PC-9 (cell line): ENCODE data around the gene REEP3. TPM values are rescaled to one million over a fixed set of nuclear protein-coding genes. Genes with fewer than 3 reads are reported as not detected.

Experiments used
- BruUV-seq: library from RNA; stranded (reverse); fragments of 400-500 nt; replicated peaks from 2 replicates; lab custom pipeline; 2021; lab: Mats Ljungman, UMichigan
- CTCF ChIA-PET: fragments of 300-600 bp; sonication (Branson Sonifier 250); formaldehyde crosslinking; loops from one replicate; lab custom pipeline; 2022; ENCODE audit warnings: antibody characterized with exemption; lab: Charles Lee
- POLR2A ChIA-PET: fragments of 300-600 bp; sonication (Branson Sonifier 250); formaldehyde crosslinking; loops from one replicate; lab custom pipeline; 2022; ENCODE audit warnings: antibody characterized with exemption; ENCODE audit not compliant: unreplicated experiment; lab: Charles Lee
- DNase-seq, 2 experiments: peaks; one replicate each; pipeline versions ENCODE4 v3.0.0 to v3.0.0-alpha.2; 2015 to 2022; ENCODE audit warnings: mixed read lengths in 1 of 2
- H2AFZ ChIP-seq: fragments of 200-600 bp; sonication (generic); 2 replicates; pipeline ENCODE4 v1.8.1; 2017; ENCODE audit warnings: antibody characterized with exemption
- H3F3A ChIP-seq: fragments of 200-600 bp; sonication (generic); 2 replicates; pipeline ENCODE4 v1.8.1; 2017; ENCODE audit warnings: antibody characterized with exemption, mild to moderate bottlenecking, low read depth; ENCODE audit not compliant: insufficient read depth
- H3K27ac ChIP-seq: fragments of 200-600 bp; sonication (generic); 2 replicates; pipeline ENCODE4 v1.6.1; 2016; ENCODE audit warnings: mixed run types
- H3K27me3 ChIP-seq: fragments of 200-600 bp; sonication (generic); 2 replicates; pipeline ENCODE4 v1.6.1; 2016; ENCODE audit warnings: low read depth, mixed run types; ENCODE audit not compliant: insufficient read depth
- H3K36me3 ChIP-seq: fragments of 200-600 bp; sonication (generic); 2 replicates; pipeline ENCODE4 v1.6.1; 2016; ENCODE audit warnings: low read depth, mixed run types
- H3K4me1 ChIP-seq: fragments of 200-600 bp; sonication (generic); replicated peaks from 2 replicates; pipeline ENCODE4 v1.6.1; 2016; ENCODE audit warnings: mixed run types; ENCODE audit not compliant: insufficient read depth
- H3K4me2 ChIP-seq: fragments of 200-600 bp; sonication (generic); 2 replicates; pipeline ENCODE4 v1.6.1; 2017; ENCODE audit warnings: mixed run types
- H3K4me3 ChIP-seq: fragments of 200-600 bp; sonication (generic); 2 replicates; pipeline ENCODE4 v1.6.1; 2016; ENCODE audit warnings: mixed run types
- H3K79me2 ChIP-seq: fragments of 200-600 bp; sonication (generic); 2 replicates; pipeline ENCODE4 v1.6.1; 2017; ENCODE audit warnings: low read depth, mixed run types
- H3K9me2 ChIP-seq: fragments of 200-600 bp; sonication (generic); 2 replicates; pipeline ENCODE4 v1.8.1; 2017; ENCODE audit warnings: mild to moderate bottlenecking; ENCODE audit not compliant: insufficient read depth
- H3K9me3 ChIP-seq: fragments of 200-600 bp; sonication (generic); 2 replicates; pipeline ENCODE4 v1.8.1; 2016; ENCODE audit warnings: low read depth; ENCODE audit not compliant: insufficient read depth
- H4K20me1 ChIP-seq: fragments of 200-600 bp; sonication (generic); 2 replicates; pipeline ENCODE4 v1.8.1; 2017; ENCODE audit not compliant: insufficient read depth
- CTCF ChIP-seq: fragments of 200-600 bp; sonication (generic); conservative IDR thresholded peaks from 2 replicates; pipeline ENCODE4 v1.6.1; 2017; ENCODE audit warnings: mixed run types, antibody characterized with exemption, mild to moderate bottlenecking, moderate library complexity
- EZH2 ChIP-seq: fragments of 200-600 bp; sonication (generic); IDR thresholded peaks from 2 replicates; pipeline ENCODE4 v1.8.0; 2017; ENCODE audit warnings: antibody characterized with exemption, low read depth
- intact Hi-C: fragments of 100-400 bp; cut with micrococcal nuclease; formaldehyde crosslinking; loops from one replicate; pipeline ENCODE4 v1.10.0; 2022; ENCODE audit not compliant: unreplicated experiment
- total RNA-seq: library from RNA; stranded (reverse); gene quantifications from 2 replicates; pipeline ENCODE4 v1.2.3, GENCODE V29; 2021

Gene REEP3
- total RNA-seq, 1 experiment from 2014 or later, result 56.4 TPM

- TF ChIP-seq CTCF (no peak), EZH2 (no peak)
- Histone ChIP-seq H3K9me3 (no peaks in the 10 kb centered on the region), H3K4me2 (peak overlapping the region; percentile 85), H2AFZ (peak overlapping the region; percentile 94), H3K4me3 (peak overlapping the region; percentile 76), H3F3A (peaks cover 9% of the 10 kb centered on the region), H3K79me2 (no peaks in the 10 kb centered on the region), H3K36me3 (no peaks in the 10 kb centered on the region), H3K4me1 (peaks cover 24% of the 10 kb centered on the region), H3K27ac (peak overlapping the region; percentile 78), H3K9me2 (no peaks in the 10 kb centered on the region), H4K20me1 (no peaks in the 10 kb centered on the region), H3K27me3 (no peaks in the 10 kb centered on the region)
- ChIA-PET CTCF (interaction anchor here (0.6 to 1.7 kb wide), 6 partner anchors 81 to 486 kb away, joined by 3 to 8 read pairs (median 4); no protein-coding TSS in a partner anchor), POLR2A (interaction anchor here (0.5 to 1.8 kb wide), 8 partner anchors 28 to 395 kb away, joined by 3 to 11 read pairs (median 6); no protein-coding TSS in a partner anchor)
- intact Hi-C loops, result loop anchor here (1.0 to 2.0 kb wide), 3 partner anchors 78 to 362 kb away; no protein-coding TSS in a partner anchor
- DNase-seq, result no peak
- TSS peak; percentile 59 for BruUV-seq
These were observed 109.9 kb downstream of the REEP3 start for GRCh38 chr10:63630931-63631680.

GRCh38 chr10:63631991-63632390 is 110.8 kb downstream of the REEP3 start:
- BruUV-seq, result no TSS peak
- no peaks in the 10 kb centered on the region for H3K27me3 ChIP-seq
- DNase-seq, result no peak
- H3K4me2 ChIP-seq, result peak overlapping the region; percentile 85
- H3K36me3 ChIP-seq, result no peaks in the 10 kb centered on the region
- H3K9me2 ChIP-seq, result no peaks in the 10 kb centered on the region
- no peak overlapping the region for H3K27ac ChIP-seq
- H3K9me3 ChIP-seq, result no peaks in the 10 kb centered on the region
- ChIA-PET CTCF (interaction anchor here (0.6 kb wide), 1 partner anchor 80 kb away, joined by 3 read pairs; no protein-coding TSS in a partner anchor), POLR2A (no interaction called here)
- no peak overlapping the region for H2AFZ ChIP-seq
- intact Hi-C loops, result loop anchor here (2.0 kb wide), 2 partner anchors 117 to 135 kb away; no protein-coding TSS in a partner anchor
- no peak overlapping the region; the same call in 1 of the 2 replicates for H3K4me3 ChIP-seq
- H3F3A ChIP-seq, result peaks cover 9% of the 10 kb centered on the region
- no peaks in the 10 kb centered on the region for H3K79me2 ChIP-seq
- peaks cover 24% of the 10 kb centered on the region for H3K4me1 ChIP-seq
- TF ChIP-seq CTCF (no peak), EZH2 (no peak)
- no peaks in the 10 kb centered on the region for H4K20me1 ChIP-seq

- H3K9me2 ChIP-seq, result peaks cover 6% of the 10 kb centered on the region; the same call in 1 of the 2 replicates
- no peak overlapping the region for H2AFZ ChIP-seq
- H3K36me3 ChIP-seq, result no peaks in the 10 kb centered on the region
- no peaks in the 10 kb centered on the region for H4K20me1 ChIP-seq
- H3K9me3 ChIP-seq, result no peaks in the 10 kb centered on the region
- peaks cover 22% of the 10 kb centered on the region for H3K4me1 ChIP-seq
- DNase-seq, result peak; percentile 21 to 38
- intact Hi-C loops, result loop anchor here (2.0 kb wide), 1 partner anchor 133 kb away; no protein-coding TSS in a partner anchor
- no peak overlapping the region for H3K4me3 ChIP-seq
- H3F3A ChIP-seq, result peaks cover 9% of the 10 kb centered on the region
- BruUV-seq, result no TSS peak
- ChIA-PET POLR2A (interaction anchor here (0.6 kb wide), 1 partner anchor 80 kb away, joined by 19 read pairs; no protein-coding TSS in a partner anchor), CTCF (interaction anchor here (0.5 to 1.5 kb wide), 8 partner anchors 61 to 1369 kb away, joined by 3 to 6 read pairs (median 4); no protein-coding TSS in a partner anchor)
- no peak overlapping the region for H3K4me2 ChIP-seq
- TF ChIP-seq EZH2, result no peak
- TF ChIP-seq CTCF, result peak; percentile 69
- H3K79me2 ChIP-seq, result no peaks in the 10 kb centered on the region
- no peak overlapping the region for H3K27ac ChIP-seq
- H3K27me3 ChIP-seq, result no peaks in the 10 kb centered on the region
These were observed 112.7 kb downstream of the REEP3 start for GRCh38 chr10:63633677-63634487.
